ENCODE data around the gene GPR42. TPM values are rescaled to one million over a fixed set of nuclear protein-coding genes. Genes with fewer than 3 reads are reported as not detected.

The GPR42 gene
- total RNA-seq, 1 experiment from 2014 or later, result not detected

- no TSS peak for BruUV-seq (replicated peaks)
- Mint-ChIP-seq H3K36me3 (ENCODE audit: insufficient read depth, unreplicated experiment) (peaks cover 6% of the 10 kb centered on the region), H3K27ac (ENCODE audit: low read depth, unreplicated experiment) (no peak overlapping the region), H3K9me3 (ENCODE audit: unreplicated experiment) (peaks cover 3% of the 10 kb centered on the region), H3K27me3 (ENCODE audit: insufficient read depth, unreplicated experiment) (peaks cover 29% of the 10 kb centered on the region), H3K4me1 (ENCODE audit: insufficient read depth, unreplicated experiment) (no peaks in the 10 kb centered on the region), H3K4me3 (ENCODE audit: unreplicated experiment) (no peak overlapping the region)
- TF ChIP-seq CTCF (IDR thresholded peaks at IDR 0.05; ENCODE audit: unreplicated experiment), result no peak
- CTCF ChIA-PET, result interaction anchor here (0.6 to 0.9 kb wide), 2 partner anchors 25 to 80 kb away, joined by 3 read pairs; no protein-coding TSS in a partner anchor
- no peak for DNase-seq (ENCODE audit: unreplicated experiment)
- POLR2A ChIA-PET, result no interaction called here
- intact Hi-C loops (cut with micrococcal nuclease), result no loop called here
Observed at GRCh38 chr19:35381318-35381717, 10.4 kb downstream of the GPR42 start.

GRCh38 chr19:35381926-35382325, 11.1 kb downstream of the GPR42 start:
- intact Hi-C loops (cut with micrococcal nuclease), result no loop called here
- peaks cover 27% of the 10 kb centered on the region for H3K27me3 Mint-ChIP-seq (ENCODE audit: insufficient read depth, unreplicated experiment)
- H3K4me3 Mint-ChIP-seq (ENCODE audit: unreplicated experiment), result no peak overlapping the region
- POLR2A ChIA-PET, result no interaction called here
- CTCF ChIA-PET, result interaction anchor here (0.9 kb wide), 1 partner anchor 79 kb away, joined by 3 read pairs; no protein-coding TSS in a partner anchor
- BruUV-seq (replicated peaks), result no TSS peak
- H3K9me3 Mint-ChIP-seq (ENCODE audit: unreplicated experiment), result peaks cover 8% of the 10 kb centered on the region
- H3K27ac Mint-ChIP-seq (ENCODE audit: low read depth, unreplicated experiment), result no peak overlapping the region
- DNase-seq (ENCODE audit: unreplicated experiment), result no peak
- H3K36me3 Mint-ChIP-seq (ENCODE audit: insufficient read depth, unreplicated experiment), result peaks cover 6% of the 10 kb centered on the region
- TF ChIP-seq CTCF (IDR thresholded peaks at IDR 0.05; ENCODE audit: unreplicated experiment), result no peak
- H3K4me1 Mint-ChIP-seq (ENCODE audit: insufficient read depth, unreplicated experiment), result no peaks in the 10 kb centered on the region

GRCh38 chr19:35383536-35383935, 12.7 kb downstream of the GPR42 start:
- no peak overlapping the region for H3K27ac Mint-ChIP-seq (ENCODE audit: low read depth, unreplicated experiment)
- intact Hi-C loops (cut with micrococcal nuclease), result no loop called here
- peaks cover 6% of the 10 kb centered on the region for H3K36me3 Mint-ChIP-seq (ENCODE audit: insufficient read depth, unreplicated experiment)
- H3K9me3 Mint-ChIP-seq (ENCODE audit: unreplicated experiment), result peaks cover 8% of the 10 kb centered on the region
- DNase-seq (ENCODE audit: unreplicated experiment), result no peak
- no peaks in the 10 kb centered on the region for H3K4me1 Mint-ChIP-seq (ENCODE audit: insufficient read depth, unreplicated experiment)
- no peak for TF ChIP-seq CTCF (IDR thresholded peaks at IDR 0.05; ENCODE audit: unreplicated experiment)
- POLR2A ChIA-PET, result no interaction called here
- CTCF ChIA-PET, result interaction anchor here (0.6 to 1.6 kb wide), 3 partner anchors 21 to 952 kb away, joined by 3 to 5 read pairs (median 3); no protein-coding TSS in a partner anchor
- no TSS peak for BruUV-seq (replicated peaks)
- H3K27me3 Mint-ChIP-seq (ENCODE audit: insufficient read depth, unreplicated experiment), result peaks cover 27% of the 10 kb centered on the region
- H3K4me3 Mint-ChIP-seq (ENCODE audit: unreplicated experiment), result no peak overlapping the region

- intact Hi-C loops (cut with micrococcal nuclease), result no loop called here
- no peaks in the 10 kb centered on the region for H3K27me3 Mint-ChIP-seq (ENCODE audit: insufficient read depth, unreplicated experiment)
- CTCF ChIA-PET, result interaction anchor here (0.6 to 2.4 kb wide), 6 partner anchors 11 to 161 kb away, joined by 3 to 6 read pairs (median 4); no protein-coding TSS in a partner anchor
- peaks cover 8% of the 10 kb centered on the region for H3K9me3 Mint-ChIP-seq (ENCODE audit: unreplicated experiment)
- TF ChIP-seq CTCF (IDR thresholded peaks at IDR 0.05; ENCODE audit: unreplicated experiment), result no peak
- no TSS peak for BruUV-seq (replicated peaks)
- DNase-seq (ENCODE audit: unreplicated experiment), result no peak
- peaks cover 6% of the 10 kb centered on the region for H3K36me3 Mint-ChIP-seq (ENCODE audit: insufficient read depth, unreplicated experiment)
- H3K4me3 Mint-ChIP-seq (ENCODE audit: unreplicated experiment), result no peak overlapping the region
- no peak overlapping the region for H3K27ac Mint-ChIP-seq (ENCODE audit: low read depth, unreplicated experiment)
- H3K4me1 Mint-ChIP-seq (ENCODE audit: insufficient read depth, unreplicated experiment), result no peaks in the 10 kb centered on the region
- POLR2A ChIA-PET, result no interaction called here
Observed at GRCh38 chr19:35388277-35389054, 17.6 kb downstream of the GPR42 start.
